Thyroid gland (tissue), 4 donors: Measurements from ENCODE around the gene PGM2.

Source experiments
- POLR2A ChIP-seq, 2 donors: fragments of 450-650 bp; IDR thresholded peaks; one replicate each; pipeline ENCODE4 v1.6.1; 2017; ENCODE audit warnings: antibody characterized with exemption in 2 of 2, mild to moderate bottlenecking in 2 of 2, moderate library complexity in 1 of 2
- TF ChIP-seq, protein P1 (sequence below), 6 experiments: fragments of 200-600 bp in 3 of 6; fragments of 450-650 bp in 3 of 6; sonication (generic) in 3 of 6; IDR thresholded peaks; one replicate each; pipeline ENCODE4 v1.5.1; 2016 to 2019; ENCODE audit warnings: antibody characterized with exemption in 6 of 6, mild to moderate bottlenecking in 2 of 6, inconsistent platforms in 1 of 6, moderate library complexity in 1 of 6

DNA sequence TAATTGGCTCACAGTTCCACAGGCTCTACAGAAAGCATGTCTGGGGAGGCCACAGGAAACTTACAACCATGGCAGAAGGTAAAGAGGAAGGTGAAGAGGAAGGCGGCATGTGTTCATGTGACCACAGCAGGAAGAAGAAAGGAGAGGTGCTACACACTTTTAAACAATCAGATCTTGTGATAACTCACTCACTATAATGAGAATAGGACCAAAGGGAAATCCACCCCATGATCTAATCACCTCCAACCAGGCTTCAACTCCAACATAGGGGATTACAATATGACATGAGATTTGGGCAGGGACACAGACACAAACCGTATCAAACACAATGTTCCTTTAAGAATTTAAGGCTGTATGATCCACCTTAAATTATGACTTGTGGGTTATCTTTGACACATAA, 10.5 kb upstream of the PGM2 start:
- TF ChIP-seq POLR2A (IDR thresholded peaks at IDR 0.05): no peak
- TF ChIP-seq, protein P1, sequence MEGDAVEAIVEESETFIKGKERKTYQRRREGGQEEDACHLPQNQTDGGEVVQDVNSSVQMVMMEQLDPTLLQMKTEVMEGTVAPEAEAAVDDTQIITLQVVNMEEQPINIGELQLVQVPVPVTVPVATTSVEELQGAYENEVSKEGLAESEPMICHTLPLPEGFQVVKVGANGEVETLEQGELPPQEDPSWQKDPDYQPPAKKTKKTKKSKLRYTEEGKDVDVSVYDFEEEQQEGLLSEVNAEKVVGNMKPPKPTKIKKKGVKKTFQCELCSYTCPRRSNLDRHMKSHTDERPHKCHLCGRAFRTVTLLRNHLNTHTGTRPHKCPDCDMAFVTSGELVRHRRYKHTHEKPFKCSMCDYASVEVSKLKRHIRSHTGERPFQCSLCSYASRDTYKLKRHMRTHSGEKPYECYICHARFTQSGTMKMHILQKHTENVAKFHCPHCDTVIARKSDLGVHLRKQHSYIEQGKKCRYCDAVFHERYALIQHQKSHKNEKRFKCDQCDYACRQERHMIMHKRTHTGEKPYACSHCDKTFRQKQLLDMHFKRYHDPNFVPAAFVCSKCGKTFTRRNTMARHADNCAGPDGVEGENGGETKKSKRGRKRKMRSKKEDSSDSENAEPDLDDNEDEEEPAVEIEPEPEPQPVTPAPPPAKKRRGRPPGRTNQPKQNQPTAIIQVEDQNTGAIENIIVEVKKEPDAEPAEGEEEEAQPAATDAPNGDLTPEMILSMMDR (IDR thresholded peaks at IDR 0.05): no peak
